ENCODE measurements around the gene KIAA0513. TPM values are rescaled to one million over a fixed set of nuclear protein-coding genes. Genes with fewer than 3 reads are reported as not detected.

The KIAA0513 gene
- total RNA-seq, 1 experiment from 2014 or later: 8.9 TPM

GRCh38 chr16:85134076-85134788 is 106.6 kb downstream of the KIAA0513 start:
- no peak for DNase-seq (ENCODE audit: low spot score)

- DNase-seq (ENCODE audit: low spot score): no peak
Measured at GRCh38 chr16:85134789-85135142, 107.2 kb downstream of the KIAA0513 start.

- no peak for DNase-seq (ENCODE audit: low spot score)
Measured at GRCh38 chr16:85136213-85136701, 108.7 kb downstream of the KIAA0513 start.

GRCh38 chr16:85136702-85137322 is 109.2 kb downstream of the KIAA0513 start:
- no peak for DNase-seq (ENCODE audit: low spot score)

GRCh38 chr16:85137323-85138072 is 109.9 kb downstream of the KIAA0513 start:
- peak; percentile 77 for DNase-seq (ENCODE audit: low spot score)

GRCh38 chr16:85138073-85138824 is 110.7 kb downstream of the KIAA0513 start:
- no peak for DNase-seq (ENCODE audit: low spot score)

- DNase-seq (ENCODE audit: low spot score): no peak
Measured at GRCh38 chr16:85138825-85139627, 111.4 kb downstream of the KIAA0513 start.

GRCh38 chr16:85139881-85140339 is 112.3 kb downstream of the KIAA0513 start:
- DNase-seq (ENCODE audit: low spot score): no peak

GRCh38 chr16:85140455-85141012 is 112.9 kb downstream of the KIAA0513 start:
- no peak for DNase-seq (ENCODE audit: low spot score)

GRCh38 chr16:85141491-85142128 is 114.0 kb downstream of the KIAA0513 start:
- DNase-seq (ENCODE audit: low spot score): no peak

GRCh38 chr16:85142129-85142513 is 114.5 kb downstream of the KIAA0513 start:
- no peak for DNase-seq (ENCODE audit: low spot score)

GRCh38 chr16:85142771-85143211 is 115.2 kb downstream of the KIAA0513 start:
- no peak for DNase-seq (ENCODE audit: low spot score)

Other genes starting within 250 kb of the KIAA0513 start
- gene CRISPLD2, start 207.8 kb upstream of the KIAA0513 start, total RNA-seq (2014; rRNA removed; shearing (Covaris generic)): 0.95 and 1.1 TPM in 2 replicates
- gene ZDHHC7, start 16.3 kb upstream of the KIAA0513 start, total RNA-seq (2014; rRNA removed; shearing (Covaris generic)): 59.7 and 77.0 TPM in 2 replicates
- 1.2 TPM in 1 of 2 replicates, not detected in the other for gene CIBAR2, start 84.7 kb downstream of the KIAA0513 start, total RNA-seq (2014; rRNA removed; shearing (Covaris generic))